ENCODE results near the gene NCKAP5.
"Not testable (repeated sequence)": the region's sequence is repeated elsewhere in the genome, so short reads cannot be mapped to it uniquely, and the experiment has no call there.

NCKAP5 gene

GRCh38 chr2:132873738-132874137 lies 694.5 kb downstream of the NCKAP5 start:
- no peak for DNase-seq (ENCODE audit: low spot score)

GRCh38 chr2:132871831-132872230 lies 696.4 kb downstream of the NCKAP5 start:
- no peak for DNase-seq (ENCODE audit: low spot score)

- no peak for DNase-seq (ENCODE audit: low spot score)
Measured at GRCh38 chr2:132863961-132864360, 704.3 kb downstream of the NCKAP5 start.

GRCh38 chr2:132860220-132860619 lies 708.0 kb downstream of the NCKAP5 start:
- DNase-seq (ENCODE audit: low spot score), result no peak

- DNase-seq (ENCODE audit: low spot score), result no peak
Measured at GRCh38 chr2:132859590-132859989, 708.7 kb downstream of the NCKAP5 start.

GRCh38 chr2:132857319-132857718 lies 710.9 kb downstream of the NCKAP5 start:
- DNase-seq (ENCODE audit: low spot score), result no peak

- DNase-seq (ENCODE audit: low spot score), result no peak
Measured at GRCh38 chr2:132850688-132851087, 717.6 kb downstream of the NCKAP5 start.

GRCh38 chr2:132849118-132849517 lies 719.1 kb downstream of the NCKAP5 start:
- DNase-seq (ENCODE audit: low spot score), result no peak

- no peak for DNase-seq (ENCODE audit: low spot score)
Measured at GRCh38 chr2:132845339-132845738, 722.9 kb downstream of the NCKAP5 start.

- DNase-seq (ENCODE audit: low spot score), result no peak
Measured at GRCh38 chr2:132844585-132844984, 723.7 kb downstream of the NCKAP5 start.

GRCh38 chr2:132837769-132838168 lies 730.5 kb downstream of the NCKAP5 start:
- DNase-seq (ENCODE audit: low spot score), result no peak

- no peak for DNase-seq (ENCODE audit: low spot score)
Measured at GRCh38 chr2:132830321-132830827, 737.9 kb downstream of the NCKAP5 start.

- DNase-seq (ENCODE audit: low spot score), result no peak
Measured at GRCh38 chr2:132825601-132826000, 742.7 kb downstream of the NCKAP5 start.

GRCh38 chr2:132824716-132825115 lies 743.5 kb downstream of the NCKAP5 start:
- DNase-seq (ENCODE audit: low spot score), result no peak

- no peak for DNase-seq (ENCODE audit: low spot score)
Measured at GRCh38 chr2:132816234-132816633, 752.0 kb downstream of the NCKAP5 start.

- no peak for DNase-seq (ENCODE audit: low spot score)
Measured at GRCh38 chr2:132815516-132815915, 752.7 kb downstream of the NCKAP5 start.

GRCh38 chr2:132814651-132815050 lies 753.6 kb downstream of the NCKAP5 start:
- DNase-seq (ENCODE audit: low spot score), result no peak

- DNase-seq (ENCODE audit: low spot score), result no peak
Measured at GRCh38 chr2:132813422-132813821, 754.8 kb downstream of the NCKAP5 start.

- no peak for DNase-seq (ENCODE audit: low spot score)
Measured at GRCh38 chr2:132811148-132811915, 756.9 kb downstream of the NCKAP5 start.

GRCh38 chr2:132809962-132810361 lies 758.3 kb downstream of the NCKAP5 start:
- not testable (repeated sequence) for DNase-seq (ENCODE audit: low spot score)

- DNase-seq (ENCODE audit: low spot score), result no peak
Measured at GRCh38 chr2:132804051-132804450, 764.2 kb downstream of the NCKAP5 start.

- no peak for DNase-seq (ENCODE audit: low spot score)
Measured at GRCh38 chr2:132798341-132798740, 769.9 kb downstream of the NCKAP5 start.

GRCh38 chr2:132797556-132797955 lies 770.7 kb downstream of the NCKAP5 start:
- no peak for DNase-seq (ENCODE audit: low spot score)

- no peak for DNase-seq (ENCODE audit: low spot score)
Measured at GRCh38 chr2:132797071-132797470, 771.2 kb downstream of the NCKAP5 start.
